ENCODE data around the gene UBA3. TPM values are rescaled to one million over a fixed set of nuclear protein-coding genes. Genes with fewer than 3 reads are reported as not detected.

UBA3 gene
- total RNA-seq, 1 donor from 2014 or later: 68.6 TPM

- peaks cover 10% of the 10 kb centered on the region for H3K9me3 Mint-ChIP-seq (ENCODE audit: unreplicated experiment)
- no peak for DNase-seq
- no peak for TF ChIP-seq CTCF (IDR thresholded peaks at IDR 0.05; ENCODE audit: partially characterized antibody, unreplicated experiment)
- no peaks in the 10 kb centered on the region for H3K36me3 Mint-ChIP-seq (ENCODE audit: unreplicated experiment)
- no peaks in the 10 kb centered on the region for H3K27me3 Mint-ChIP-seq (ENCODE audit: unreplicated experiment)
- H3K4me1 Mint-ChIP-seq (ENCODE audit: low read depth, unreplicated experiment): peaks cover 8% of the 10 kb centered on the region
- H3K27ac Mint-ChIP-seq (ENCODE audit: unreplicated experiment): peak overlapping the region; percentile 93
- H3K4me3 Mint-ChIP-seq (ENCODE audit: unreplicated experiment): peak overlapping the region; percentile 96
These were observed 27.7 kb downstream of the UBA3 start for GRCh38 chr3:69052472-69052898.

- H3K4me1 Mint-ChIP-seq (ENCODE audit: low read depth, unreplicated experiment): peaks cover 8% of the 10 kb centered on the region
- H3K27ac Mint-ChIP-seq (ENCODE audit: unreplicated experiment): peak within 1 kb of the TSS; percentile 93
- peak within 1 kb of the TSS; percentile 96 for H3K4me3 Mint-ChIP-seq (ENCODE audit: unreplicated experiment)
- no peak for TF ChIP-seq CTCF (IDR thresholded peaks at IDR 0.05; ENCODE audit: partially characterized antibody, unreplicated experiment)
- no peaks in the 10 kb centered on the region for H3K27me3 Mint-ChIP-seq (ENCODE audit: unreplicated experiment)
- DNase-seq: peak; percentile 98
- no peaks in the 10 kb centered on the region for H3K36me3 Mint-ChIP-seq (ENCODE audit: unreplicated experiment)
- H3K9me3 Mint-ChIP-seq (ENCODE audit: unreplicated experiment): peaks cover 10% of the 10 kb centered on the region
These were observed 28.3 kb downstream of the UBA3 start, which contains the start of gene TMF1 for GRCh38 chr3:69051756-69052471. Gene TMF1, minus strand, starts transcription at chr3:69052333. Its CDS starts 247 bp downstream, at chr3:69052086.

- TF ChIP-seq CTCF (IDR thresholded peaks at IDR 0.05; ENCODE audit: partially characterized antibody, unreplicated experiment): no peak
- peaks cover 8% of the 10 kb centered on the region for H3K4me1 Mint-ChIP-seq (ENCODE audit: low read depth, unreplicated experiment)
- no peak overlapping the region for H3K4me3 Mint-ChIP-seq (ENCODE audit: unreplicated experiment)
- H3K9me3 Mint-ChIP-seq (ENCODE audit: unreplicated experiment): peaks cover 10% of the 10 kb centered on the region
- no peaks in the 10 kb centered on the region for H3K27me3 Mint-ChIP-seq (ENCODE audit: unreplicated experiment)
- DNase-seq: no peak
- H3K27ac Mint-ChIP-seq (ENCODE audit: unreplicated experiment): no peak overlapping the region
- H3K36me3 Mint-ChIP-seq (ENCODE audit: unreplicated experiment): no peaks in the 10 kb centered on the region
These were observed 31.2 kb downstream of the UBA3 start for GRCh38 chr3:69048990-69049389.

- no peak overlapping the region for H3K4me3 Mint-ChIP-seq (ENCODE audit: unreplicated experiment)
- no peaks in the 10 kb centered on the region for H3K36me3 Mint-ChIP-seq (ENCODE audit: unreplicated experiment)
- DNase-seq: no peak
- H3K27ac Mint-ChIP-seq (ENCODE audit: unreplicated experiment): no peak overlapping the region
- no peaks in the 10 kb centered on the region for H3K4me1 Mint-ChIP-seq (ENCODE audit: low read depth, unreplicated experiment)
- H3K27me3 Mint-ChIP-seq (ENCODE audit: unreplicated experiment): no peaks in the 10 kb centered on the region
- no peak for TF ChIP-seq CTCF (IDR thresholded peaks at IDR 0.05; ENCODE audit: partially characterized antibody, unreplicated experiment)
- no peaks in the 10 kb centered on the region for H3K9me3 Mint-ChIP-seq (ENCODE audit: unreplicated experiment)
These were observed 35.6 kb downstream of the UBA3 start for GRCh38 chr3:69044608-69045007.

- no peak for DNase-seq
- no peaks in the 10 kb centered on the region for H3K36me3 Mint-ChIP-seq (ENCODE audit: unreplicated experiment)
- H3K9me3 Mint-ChIP-seq (ENCODE audit: unreplicated experiment): no peaks in the 10 kb centered on the region
These were observed 46.7 kb downstream of the UBA3 start for GRCh38 chr3:69033470-69033869.

More at GRCh38 chr3:69033470-69033869, 46.7 kb downstream of the UBA3 start:
- Mint-ChIP-seq H3K27ac (ENCODE audit: unreplicated experiment) (no peak overlapping the region), H3K4me1 (ENCODE audit: low read depth, unreplicated experiment) (no peaks in the 10 kb centered on the region), H3K27me3 (ENCODE audit: unreplicated experiment) (peaks cover 2% of the 10 kb centered on the region), H3K4me3 (ENCODE audit: unreplicated experiment) (no peak overlapping the region)
- TF ChIP-seq CTCF (IDR thresholded peaks at IDR 0.05; ENCODE audit: partially characterized antibody, unreplicated experiment): no peak

All from glutamatergic neuron (in vitro differentiated cells).